NCI-H187 treated with DMSO at 0.1 percent for 48 hours (cell line): ENCODE measurements around the gene EGR4.

Experiments used
- DNase-seq: peaks from one replicate; lab custom pipeline; 2025; lab: John Stamatoyannopoulos, UW

EGR4 gene

DNA sequence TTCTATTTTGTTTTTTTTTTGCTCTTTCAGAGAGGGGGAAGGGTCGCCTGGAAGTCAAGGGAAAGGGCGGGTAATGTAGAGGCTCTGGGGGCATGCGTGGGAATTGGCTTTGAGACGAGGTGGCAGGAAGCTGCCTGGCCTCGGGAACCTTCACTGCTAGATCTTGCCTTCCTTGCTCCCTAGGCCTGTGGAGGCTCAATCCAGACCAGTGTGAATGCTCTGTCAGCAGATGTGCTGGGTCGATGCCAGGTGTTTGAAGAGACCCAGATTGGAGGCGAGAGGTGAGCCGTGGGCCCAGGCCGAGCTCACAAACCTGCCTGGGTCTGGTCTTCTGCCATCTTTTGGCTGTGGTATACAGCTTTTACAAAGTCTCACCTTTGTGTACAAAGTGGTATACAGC lies 43.7 kb downstream of the EGR4 start:
- no peak for DNase-seq

DNA sequence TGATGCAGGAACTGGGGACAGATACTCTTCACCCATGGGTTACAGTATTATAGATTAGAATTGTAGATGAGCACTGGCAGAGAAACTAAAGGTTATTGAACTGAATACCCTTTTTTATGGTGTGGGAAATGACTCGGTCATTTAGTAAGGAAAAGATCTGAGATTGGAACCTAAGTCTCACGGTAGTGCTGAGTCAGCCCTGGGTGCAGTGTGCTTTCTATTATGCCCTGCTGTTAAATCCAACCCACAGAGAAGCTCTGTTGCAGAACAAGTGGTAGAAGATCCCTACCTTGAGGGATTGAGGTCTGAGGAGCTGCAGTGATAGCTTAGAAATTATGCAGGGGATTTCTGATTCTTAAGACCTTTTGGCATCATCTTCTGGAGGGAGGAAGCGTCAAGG lies 46.5 kb downstream of the EGR4 start:
- no peak for DNase-seq

DNA sequence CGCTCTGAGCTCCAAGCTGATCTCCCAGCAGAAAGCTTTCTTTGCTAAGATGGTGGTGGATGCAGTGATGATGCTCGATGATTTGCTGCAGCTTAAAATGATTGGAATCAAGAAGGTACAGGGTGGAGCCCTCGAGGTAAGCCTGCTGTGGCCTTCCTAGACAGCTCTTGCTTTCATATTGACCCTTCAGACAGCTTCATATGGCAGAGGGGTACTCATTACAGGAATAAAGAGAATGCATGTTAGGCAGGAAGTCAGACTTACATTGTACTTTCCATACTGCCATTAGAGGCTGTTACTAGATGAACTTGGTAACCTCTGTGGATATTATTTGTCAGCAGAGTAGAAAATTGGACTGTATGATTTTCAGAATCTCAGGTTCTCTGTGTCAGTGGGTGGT lies 48.8 kb downstream of the EGR4 start:
- no peak for DNase-seq

DNA sequence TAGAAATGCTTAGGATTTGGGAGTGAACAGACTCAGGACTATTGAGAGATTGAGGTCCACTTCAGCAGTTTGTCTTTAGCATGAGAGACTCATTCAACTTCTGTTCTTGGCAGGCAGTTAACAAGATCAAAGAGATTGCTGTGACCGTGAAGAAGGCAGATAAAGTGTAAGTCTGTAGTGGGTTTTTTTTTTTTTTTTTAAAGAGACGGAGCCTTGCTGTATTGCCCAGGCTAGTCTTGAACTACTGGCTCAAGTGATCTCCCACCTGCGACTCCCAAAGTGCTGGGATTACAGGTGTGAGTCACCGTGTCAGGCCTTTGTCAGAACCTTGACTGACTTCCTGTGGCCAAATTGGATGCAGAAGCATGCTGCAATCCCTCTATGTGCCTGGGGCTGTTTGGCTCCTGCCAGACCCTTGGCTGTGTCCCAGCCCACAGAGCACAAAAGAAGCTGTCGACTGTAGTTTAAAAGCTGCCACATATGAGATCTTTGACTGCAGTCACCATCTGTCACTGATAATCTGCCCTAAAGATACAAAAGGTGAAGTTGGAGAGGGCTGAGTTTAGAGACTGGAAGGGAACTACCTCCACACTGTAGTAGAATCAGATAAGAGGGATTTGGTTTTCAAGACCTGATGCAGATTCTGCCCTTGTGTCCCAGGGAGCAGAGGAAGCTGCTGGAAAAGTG lies 49.3 kb downstream of the EGR4 start:
- no peak for DNase-seq
